ENCODE data around the gene RAMP2. TPM values are rescaled to one million over a fixed set of nuclear protein-coding genes. Genes with fewer than 3 reads are reported as not detected.

RAMP2 gene
- total and polyA plus RNA-seq, 2 of the 4 experiments (the other 2 are of a cell fraction) = 0.18 to 2.5 TPM

GRCh38 chr17:42787266-42787665 is 26.2 kb downstream of the RAMP2 start (continued):
- TF ChIP-seq, protein P1, sequence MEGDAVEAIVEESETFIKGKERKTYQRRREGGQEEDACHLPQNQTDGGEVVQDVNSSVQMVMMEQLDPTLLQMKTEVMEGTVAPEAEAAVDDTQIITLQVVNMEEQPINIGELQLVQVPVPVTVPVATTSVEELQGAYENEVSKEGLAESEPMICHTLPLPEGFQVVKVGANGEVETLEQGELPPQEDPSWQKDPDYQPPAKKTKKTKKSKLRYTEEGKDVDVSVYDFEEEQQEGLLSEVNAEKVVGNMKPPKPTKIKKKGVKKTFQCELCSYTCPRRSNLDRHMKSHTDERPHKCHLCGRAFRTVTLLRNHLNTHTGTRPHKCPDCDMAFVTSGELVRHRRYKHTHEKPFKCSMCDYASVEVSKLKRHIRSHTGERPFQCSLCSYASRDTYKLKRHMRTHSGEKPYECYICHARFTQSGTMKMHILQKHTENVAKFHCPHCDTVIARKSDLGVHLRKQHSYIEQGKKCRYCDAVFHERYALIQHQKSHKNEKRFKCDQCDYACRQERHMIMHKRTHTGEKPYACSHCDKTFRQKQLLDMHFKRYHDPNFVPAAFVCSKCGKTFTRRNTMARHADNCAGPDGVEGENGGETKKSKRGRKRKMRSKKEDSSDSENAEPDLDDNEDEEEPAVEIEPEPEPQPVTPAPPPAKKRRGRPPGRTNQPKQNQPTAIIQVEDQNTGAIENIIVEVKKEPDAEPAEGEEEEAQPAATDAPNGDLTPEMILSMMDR (conservative IDR thresholded peaks at IDR 0.05; ENCODE audit: low read depth, low read length) = no peak
- TF ChIP-seq NFE2L2 (IDR thresholded peaks at IDR 0.05; ENCODE audit: low read depth, low read length) (no peak), RCOR1 (IDR thresholded peaks at IDR 0.05; ENCODE audit: insufficient replicate concordance, low read length) (no peak), CEBPB (IDR thresholded peaks at IDR 0.05; ENCODE audit: low read depth, low read length) (no peak), MXI1 (IDR thresholded peaks at IDR 0.05; ENCODE audit: borderline replicate concordance, low read depth, low read length) (no peak)

DNA sequence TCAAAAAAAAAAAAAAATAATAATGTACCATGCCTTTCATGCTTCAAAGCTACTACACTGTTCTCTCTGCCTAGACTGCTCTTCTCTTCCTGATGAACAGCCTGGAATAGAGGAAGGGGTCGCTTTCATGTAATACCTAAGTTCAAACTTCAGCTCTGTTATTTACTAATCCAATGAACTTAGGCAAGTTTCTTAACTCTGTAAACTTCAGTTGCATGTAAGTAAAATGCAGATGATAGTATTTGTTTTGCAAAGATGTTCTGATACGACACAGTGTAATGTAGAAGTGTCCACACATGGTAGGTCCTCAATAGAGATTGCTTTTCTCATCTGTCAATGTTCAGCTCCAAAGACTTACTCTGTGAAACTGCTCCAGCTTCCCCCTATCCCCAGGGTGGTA is 30.9 kb downstream of the RAMP2 start:
- Histone ChIP-seq H3K79me1 (ENCODE audit: low read depth in 1 of 2, low read length in 2 of 2) (peaks cover 5 to 20% of the 10 kb centered on the region in 2 experiments; a peak in 3 of 4 replicates), H2AK5ac (ENCODE audit: low read depth, low read length) (no peak overlapping the region), H3K4me1 (ENCODE audit: control insufficient read depth, insufficient read depth, low read length) (no peaks in the 10 kb centered on the region), H2BK5ac (ENCODE audit: low read depth, low read length, poor library complexity, severe bottlenecking) (no peak overlapping the region), H3K14ac (replicated peaks; ENCODE audit: low read depth, low read length) (no peak overlapping the region), H3K23ac (ENCODE audit: low read depth, low read length) (no peak overlapping the region), H3K4me3 (ENCODE audit: insufficient read depth, low read depth, low read length) (no peak overlapping the region), H3K9ac (ENCODE audit: low read depth, low read length) (no peak overlapping the region), H4K91ac (ENCODE audit: insufficient read depth, low read depth, low read length) (no peak overlapping the region), H2BK15ac (ENCODE audit: low read depth, low read length) (no peak overlapping the region), H4K20me1 (ENCODE audit: insufficient read depth, low read length) (no peaks in the 10 kb centered on the region), H2BK20ac (ENCODE audit: low read depth, low read length) (no peak overlapping the region), H3K27ac (ENCODE audit: insufficient read depth, low read length) (no peak overlapping the region), H3K18ac (ENCODE audit: low read depth, low read length) (no peak overlapping the region), H3K36me3 (ENCODE audit: control insufficient read depth, insufficient read depth, low read length) (peaks cover 9% of the 10 kb centered on the region), H3K9me3 (ENCODE audit: control insufficient read depth, insufficient read depth, low read length) (no peaks in the 10 kb centered on the region), H2AFZ (replicated peaks; ENCODE audit: low read length, poor library complexity) (no peak overlapping the region), H3K9me1 (ENCODE audit: insufficient read depth, low read length) (peaks cover 5% of the 10 kb centered on the region), H3K4ac (ENCODE audit: low read depth, low read length) (no peak overlapping the region), H4K8ac (ENCODE audit: low read depth in 2 of 2, low read length in 2 of 2) (no peak overlapping the region), H2AK9ac (replicated peaks; ENCODE audit: low read depth, low read length, poor library complexity) (no peak overlapping the region), H4K5ac (ENCODE audit: low read depth, low read length) (no peak overlapping the region), H3K27me3 (ENCODE audit: control insufficient read depth, insufficient read depth, low read length) (no peaks in the 10 kb centered on the region), H2BK120ac (ENCODE audit: low read depth, low read length) (no peak overlapping the region), H3K4me2 (ENCODE audit: low read depth, low read length) (no peak overlapping the region), H3K56ac (ENCODE audit: extremely low read depth, insufficient read depth, low read length) (no peak overlapping the region)
- intact Hi-C loops (cut with micrococcal nuclease) = no loop called here
- CTCF ChIA-PET = interaction anchor here (0.7 kb wide), 1 partner anchor 139 kb away, joined by 6 read pairs; no protein-coding TSS in a partner anchor
- DNase-seq (no peak), ATAC-seq (ENCODE audit: low read depth) (no peak)
- in situ Hi-C loops (cut with MboI; ENCODE audit: low sequenced_read_pairs) = no loop called here
- dilution Hi-C loops (cut with HindIII; ENCODE audit: low sequenced_read_pairs, unreplicated experiment) = no loop called here
- WGBS, 2 experiments (ENCODE audit: extremely low coverage in 2 of 2, insufficient read length in 1 of 2) = no CpG with 5 or more reads among the region's 2 CpGs
- POLR2A ChIA-PET (ENCODE audit: unreplicated experiment) = no interaction called here
- no TSS peak for BruUV-seq (replicated peaks)
- TF ChIP-seq FOS (IDR thresholded peaks at IDR 0.05; ENCODE audit: low read depth, low read length) (no peak), RCOR1 (IDR thresholded peaks at IDR 0.05; ENCODE audit: insufficient replicate concordance, low read length) (no peak), SMC3 (IDR thresholded peaks at IDR 0.05; ENCODE audit: low read depth, low read length) (no peak), RFX5 (IDR thresholded peaks at IDR 0.05; ENCODE audit: low read depth, low read length) (no peak), RAD21 (IDR thresholded peaks at IDR 0.05; ENCODE audit: low read length) (no peak), NFE2L2 (IDR thresholded peaks at IDR 0.05; ENCODE audit: low read depth, low read length) (no peak)
- TF ChIP-seq, protein P2, sequence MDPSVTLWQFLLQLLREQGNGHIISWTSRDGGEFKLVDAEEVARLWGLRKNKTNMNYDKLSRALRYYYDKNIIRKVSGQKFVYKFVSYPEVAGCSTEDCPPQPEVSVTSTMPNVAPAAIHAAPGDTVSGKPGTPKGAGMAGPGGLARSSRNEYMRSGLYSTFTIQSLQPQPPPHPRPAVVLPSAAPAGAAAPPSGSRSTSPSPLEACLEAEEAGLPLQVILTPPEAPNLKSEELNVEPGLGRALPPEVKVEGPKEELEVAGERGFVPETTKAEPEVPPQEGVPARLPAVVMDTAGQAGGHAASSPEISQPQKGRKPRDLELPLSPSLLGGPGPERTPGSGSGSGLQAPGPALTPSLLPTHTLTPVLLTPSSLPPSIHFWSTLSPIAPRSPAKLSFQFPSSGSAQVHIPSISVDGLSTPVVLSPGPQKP (IDR thresholded peaks at IDR 0.05; ENCODE audit: borderline replicate concordance, low read depth, low read length) = no peak
- TF ChIP-seq, protein P3, sequence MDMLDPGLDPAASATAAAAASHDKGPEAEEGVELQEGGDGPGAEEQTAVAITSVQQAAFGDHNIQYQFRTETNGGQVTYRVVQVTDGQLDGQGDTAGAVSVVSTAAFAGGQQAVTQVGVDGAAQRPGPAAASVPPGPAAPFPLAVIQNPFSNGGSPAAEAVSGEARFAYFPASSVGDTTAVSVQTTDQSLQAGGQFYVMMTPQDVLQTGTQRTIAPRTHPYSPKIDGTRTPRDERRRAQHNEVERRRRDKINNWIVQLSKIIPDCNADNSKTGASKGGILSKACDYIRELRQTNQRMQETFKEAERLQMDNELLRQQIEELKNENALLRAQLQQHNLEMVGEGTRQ (IDR thresholded peaks at IDR 0.05; ENCODE audit: low read depth, low read length) = no peak
